DND-41 (cell line): ENCODE data around the gene TBX2.

ENCODE experiments used
- ATAC-seq: fragments of 200-7000 bp; cut with Tn5 transposase; 3 replicates; pipeline ENCODE4 v1.9.1; 2021; ENCODE audit warnings: low read depth; ENCODE audit not compliant: insufficient read depth
- DNase-seq: peaks from one replicate; pipeline ENCODE4 v3.0.0-alpha.2; 2020
- H2AFZ ChIP-seq: 2 replicates; pipeline ENCODE4 v1.6.0; 2012; ENCODE audit warnings: low read depth, low read length
- H3K27ac ChIP-seq: 2 replicates; pipeline ENCODE4 v1.5.1; 2012; ENCODE audit warnings: low read length, inconsistent platforms
- H3K27me3 ChIP-seq: fragments of 200-600 bp; sonication (generic); 2 replicates; pipeline ENCODE4 v1.6.0; 2012; ENCODE audit warnings: low read length, mild to moderate bottlenecking, inconsistent platforms; ENCODE audit not compliant: insufficient read depth, poor library complexity
- H3K36me3 ChIP-seq: 2 replicates; pipeline ENCODE4 v1.5.1; 2012; ENCODE audit warnings: low read length, inconsistent platforms; ENCODE audit not compliant: insufficient read depth
- H3K4me1 ChIP-seq: 2 replicates; pipeline ENCODE4 v1.5.1; 2012; ENCODE audit warnings: mild to moderate bottlenecking, low read length; ENCODE audit not compliant: insufficient read depth
- H3K4me2 ChIP-seq: 2 replicates; pipeline ENCODE4 v1.6.0; 2012; ENCODE audit warnings: mild to moderate bottlenecking, moderate library complexity, low read length, inconsistent platforms; ENCODE audit not compliant: insufficient read depth
- H3K4me3 ChIP-seq, 2 experiments: fragments of 200-600 bp in 1 of 2; shearing (Covaris generic) in 1 of 2; 2 replicates each; pipeline ENCODE4 v1.5.1; 2012 to 2016; ENCODE audit warnings: inconsistent platforms in 2 of 2, low read length in 2 of 2, mild to moderate bottlenecking in 2 of 2, low read depth in 1 of 2, moderate library complexity in 1 of 2
- H3K79me2 ChIP-seq: 2 replicates; pipeline ENCODE4 v1.6.0; 2012; ENCODE audit warnings: low read length, inconsistent platforms; ENCODE audit not compliant: insufficient read depth
- H3K9ac ChIP-seq: 2 replicates; pipeline ENCODE4 v1.6.0; 2012; ENCODE audit warnings: low read depth, mild to moderate bottlenecking, inconsistent platforms, low read length, moderate library complexity
- H3K9me3 ChIP-seq: 2 replicates; pipeline ENCODE4 v1.5.1; 2012; ENCODE audit warnings: low read length, moderate library complexity, mild to moderate bottlenecking, inconsistent platforms; ENCODE audit not compliant: insufficient read depth, severe bottlenecking
- H4K20me1 ChIP-seq: 2 replicates; pipeline ENCODE4 v1.6.0; 2012; ENCODE audit warnings: low read length; ENCODE audit not compliant: insufficient read depth
- CTCF ChIP-seq: IDR thresholded peaks from 2 replicates; pipeline ENCODE4 v1.5.1; 2012; ENCODE audit warnings: borderline replicate concordance, low read length, moderate library complexity, mild to moderate bottlenecking; ENCODE audit not compliant: poor library complexity, severe bottlenecking; ENCODE audit errors: extremely low read depth
- EZH2 ChIP-seq: IDR thresholded peaks from 3 replicates; pipeline ENCODE4 v1.6.1; 2012; ENCODE audit warnings: borderline replicate concordance, low read depth, mild to moderate bottlenecking, moderate library complexity, low read length, inconsistent platforms; ENCODE audit not compliant: severe bottlenecking

The TBX2 gene

GRCh38 chr17:61392679-61393078 is 7.0 kb upstream of the TBX2 start:
- H3K4me2 ChIP-seq, result no peak overlapping the region
- DNase-seq (no peak), ATAC-seq (no peak)
- H3K36me3 ChIP-seq, result no peaks in the 10 kb centered on the region
- no peak overlapping the region for H3K9ac ChIP-seq
- no peaks in the 10 kb centered on the region for H3K27me3 ChIP-seq
- no peak for TF ChIP-seq EZH2
- TF ChIP-seq CTCF, result no peak
- no peaks in the 10 kb centered on the region for H3K79me2 ChIP-seq
- no peaks in the 10 kb centered on the region for H3K9me3 ChIP-seq
- no peak overlapping the region for H2AFZ ChIP-seq
- 0 out of 2 replicates have a peak, but pooled peaks cover 3% of the 10 kb centered on the region for H4K20me1 ChIP-seq
- H3K4me1 ChIP-seq, result no peaks in the 10 kb centered on the region
- no peak overlapping the region for H3K4me3 ChIP-seq
- H3K27ac ChIP-seq, result no peak overlapping the region

- Histone ChIP-seq H3K4me3 (no peak overlapping the region), H3K9me3 (no peaks in the 10 kb centered on the region), H3K27me3 (no peaks in the 10 kb centered on the region), H3K36me3 (no peaks in the 10 kb centered on the region), H3K4me2 (no peak overlapping the region), H3K79me2 (no peaks in the 10 kb centered on the region), H4K20me1 (0 out of 2 replicates have a peak, but pooled peaks cover 3% of the 10 kb centered on the region), H2AFZ (no peak overlapping the region), H3K9ac (no peak overlapping the region), H3K4me1 (no peaks in the 10 kb centered on the region), H3K27ac (no peak overlapping the region)
- ATAC-seq (peak; percentile 39; the same call in 2 of the 3 replicates), DNase-seq (peak; percentile 19)
- TF ChIP-seq CTCF (peak; percentile 48), EZH2 (no peak)
Measured at GRCh38 chr17:61393550-61393903, 6.1 kb upstream of the TBX2 start.

- Histone ChIP-seq H4K20me1 (0 out of 2 replicates have a peak, but pooled peaks cover 3% of the 10 kb centered on the region), H2AFZ (no peak overlapping the region), H3K27me3 (no peaks in the 10 kb centered on the region), H3K9me3 (no peaks in the 10 kb centered on the region), H3K36me3 (no peaks in the 10 kb centered on the region), H3K4me3 (no peak overlapping the region), H3K4me1 (no peaks in the 10 kb centered on the region), H3K27ac (no peak overlapping the region), H3K4me2 (no peak overlapping the region), H3K9ac (no peak overlapping the region), H3K79me2 (no peaks in the 10 kb centered on the region)
- no peak for TF ChIP-seq CTCF
- TF ChIP-seq EZH2, result no peak
- ATAC-seq, result no peak
- no peak for DNase-seq
Measured at GRCh38 chr17:61393904-61394629, 5.6 kb upstream of the TBX2 start.
